Spleen (tissue), 7 donors: ENCODE data around the gene TSSK3.

ENCODE experiments used
- POLR2A ChIP-seq, 3 donors: fragments of 450-650 bp; IDR thresholded peaks; one replicate each; pipeline ENCODE4 v1.5.1; 2017; ENCODE audit warnings: antibody characterized with exemption in 3 of 3, mild to moderate bottlenecking in 1 of 3
- POLR2AphosphoS5 ChIP-seq, 3 donors: sonication (generic); formaldehyde crosslinking; IDR thresholded peaks; one replicate each; pipeline ENCODE4 v1.5.1; 2017; ENCODE audit warnings: antibody characterized with exemption in 3 of 3
- TF ChIP-seq, protein P1 (sequence below), 11 experiments: fragments of 200-600 bp in 7 of 11; fragments of 450-650 bp in 4 of 11; sonication (generic) in 4 of 11; IDR thresholded peaks in 8 of 11; conservative IDR thresholded peaks in 3 of 11; 1 replicate in 7 of 11; 2 replicates in 4 of 11; pipeline versions ENCODE4 v1.4.0 to v1.8.0; 2016 to 2021; ENCODE audit warnings: antibody characterized with exemption in 11 of 11, inconsistent platforms in 4 of 11, mild to moderate bottlenecking in 1 of 11
- donor health status: DM: no; HTN: no; CAD: no; lungs with moderate emphysema.
- donor health status: DM: no; HTN: no; CAD: no.
- donor health status: DM: no; HTN: no; CAD: no.

DNA sequence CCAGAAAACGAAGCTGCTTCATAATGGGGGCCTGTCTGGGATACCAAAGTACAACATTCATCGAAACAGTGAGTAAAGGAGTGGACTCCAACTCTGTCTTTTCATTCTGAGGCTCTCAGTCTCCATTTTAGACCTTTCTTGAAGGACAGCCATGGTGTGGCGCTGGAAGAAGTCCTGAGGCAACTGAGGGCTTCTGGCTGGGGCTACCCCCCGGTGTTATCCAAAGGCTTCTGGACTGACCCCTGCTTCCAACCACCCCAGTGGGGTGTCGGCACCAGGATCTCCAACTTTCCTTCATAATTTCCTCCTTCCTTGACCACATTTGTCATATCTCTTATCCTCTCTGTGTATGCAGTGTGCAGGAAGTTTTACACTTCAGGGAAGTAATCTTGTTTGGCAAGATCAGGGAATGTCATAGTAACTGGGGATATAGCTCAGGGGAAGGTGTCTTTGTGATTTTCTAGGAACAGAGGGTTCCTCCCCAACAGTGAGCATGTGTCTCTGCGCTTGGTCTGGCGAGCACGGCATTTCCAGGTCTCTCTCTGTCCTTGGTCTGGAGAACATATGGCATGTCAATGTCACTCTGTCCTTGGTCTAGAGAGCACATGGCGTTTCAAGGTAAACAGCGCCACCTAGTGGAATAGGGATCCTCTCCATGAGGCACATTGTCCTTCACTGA is 51.3 kb downstream of the TSSK3 start:
- TF ChIP-seq, protein P1, sequence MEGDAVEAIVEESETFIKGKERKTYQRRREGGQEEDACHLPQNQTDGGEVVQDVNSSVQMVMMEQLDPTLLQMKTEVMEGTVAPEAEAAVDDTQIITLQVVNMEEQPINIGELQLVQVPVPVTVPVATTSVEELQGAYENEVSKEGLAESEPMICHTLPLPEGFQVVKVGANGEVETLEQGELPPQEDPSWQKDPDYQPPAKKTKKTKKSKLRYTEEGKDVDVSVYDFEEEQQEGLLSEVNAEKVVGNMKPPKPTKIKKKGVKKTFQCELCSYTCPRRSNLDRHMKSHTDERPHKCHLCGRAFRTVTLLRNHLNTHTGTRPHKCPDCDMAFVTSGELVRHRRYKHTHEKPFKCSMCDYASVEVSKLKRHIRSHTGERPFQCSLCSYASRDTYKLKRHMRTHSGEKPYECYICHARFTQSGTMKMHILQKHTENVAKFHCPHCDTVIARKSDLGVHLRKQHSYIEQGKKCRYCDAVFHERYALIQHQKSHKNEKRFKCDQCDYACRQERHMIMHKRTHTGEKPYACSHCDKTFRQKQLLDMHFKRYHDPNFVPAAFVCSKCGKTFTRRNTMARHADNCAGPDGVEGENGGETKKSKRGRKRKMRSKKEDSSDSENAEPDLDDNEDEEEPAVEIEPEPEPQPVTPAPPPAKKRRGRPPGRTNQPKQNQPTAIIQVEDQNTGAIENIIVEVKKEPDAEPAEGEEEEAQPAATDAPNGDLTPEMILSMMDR (IDR thresholded peaks at IDR 0.05 in 8 of 11, conservative IDR thresholded peaks at IDR 0.05 in 3 of 11) = peak; percentile 57 to 88 (median 83)
- TF ChIP-seq POLR2A (IDR thresholded peaks at IDR 0.05) = no peak
- peak in 1 of 3 donors; percentile 43 for TF ChIP-seq POLR2AphosphoS5 (IDR thresholded peaks at IDR 0.05)
